Upper lobe of left lung (tissue), 6 donors: ENCODE data around the gene AMACR. TPM values are rescaled to one million over a fixed set of nuclear protein-coding genes. Genes with fewer than 3 reads are reported as not detected.

Source experiments
- ATAC-seq, 2 donors: fragments of 200-7000 bp; cut with Tn5 transposase; one replicate each; pipeline ENCODE4 v1.9.1; 2022; ENCODE audit warnings: mild to moderate bottlenecking in 2 of 2, moderate library complexity in 2 of 2; ENCODE audit not compliant: low FRiP score in 2 of 2
- DNase-seq, 2 donors: peaks; one replicate each; pipeline ENCODE4 v3.0.0-alpha.2; 2019 to 2020
- H3K27ac ChIP-seq, 4 donors: fragments of 200-600 bp; sonication (generic); one replicate each; pipeline ENCODE4 v1.5.1; 2016 to 2019
- H3K27me3 ChIP-seq, 4 donors: fragments of 200-600 bp; sonication (generic); one replicate each; pipeline ENCODE4 v1.5.1; 2017 to 2019
- H3K36me3 ChIP-seq, 4 donors: fragments of 200-600 bp; sonication (generic); one replicate each; pipeline ENCODE4 v1.5.1; 2016 to 2019
- H3K4me1 ChIP-seq, 4 donors: fragments of 200-600 bp; sonication (generic); one replicate each; pipeline ENCODE4 v1.5.1; 2018 to 2019
- H3K4me3 ChIP-seq, 4 donors: fragments of 200-600 bp; sonication (generic); one replicate each; pipeline ENCODE4 v1.5.1; 2017 to 2019; ENCODE audit warnings: mild to moderate bottlenecking in 2 of 4, moderate library complexity in 1 of 4
- H3K9me3 ChIP-seq, 4 donors: fragments of 200-600 bp; sonication (generic); one replicate each; pipeline ENCODE4 v1.5.1; 2018 to 2019
- EP300 ChIP-seq, 4 donors: sonication (generic); formaldehyde crosslinking; IDR thresholded peaks; one replicate each; pipeline ENCODE4 v1.5.1; 2017; ENCODE audit warnings: antibody characterized with exemption in 4 of 4, control low read depth in 2 of 4
- POLR2A ChIP-seq, 4 donors: fragments of 450-650 bp; IDR thresholded peaks; one replicate each; pipeline ENCODE4 v1.5.1; 2016 to 2017; ENCODE audit warnings: antibody characterized with exemption in 4 of 4, mild to moderate bottlenecking in 2 of 4
- POLR2AphosphoS5 ChIP-seq, 2 donors: sonication (generic); formaldehyde crosslinking; IDR thresholded peaks; one replicate each; pipeline ENCODE4 v1.5.1; 2017; ENCODE audit warnings: antibody characterized with exemption in 2 of 2
- WGBS, 2 donors: methylation state at CpG; one replicate each; pipeline ENCODE4 v1.1.5; 2017 to 2018; 5-methylcytosine and 5-hydroxymethylcytosine counted together
- total RNA-seq, 6 donors: library from RNA; depleted of rRNA in 4 of 6; stranded (reverse); fragments of >200 nt in 4 of 6; gene quantifications; one replicate each; pipeline versions ENCODE4 v1.1.0 to v1.2.1, GENCODE V29; 2016 to 2021
- TF ChIP-seq, protein P1 (sequence below), 6 experiments: fragments of 450-650 bp in 4 of 6; fragments of 200-600 bp in 2 of 6; sonication (generic) in 2 of 6; IDR thresholded peaks; one replicate each; pipeline ENCODE4 v1.5.1; 2016 to 2019; ENCODE audit warnings: antibody characterized with exemption in 6 of 6
- donor health status: DM: no; HTN: no; CAD: no; lungs with moderate emphysema.
- donor health status: DM: no; HTN: yes; CAD: no; lungs with severe emphysema.

The AMACR gene
- total RNA-seq, 6 donors from 2014 or later = 7.3 to 18.7 (median 11.6) TPM

DNA sequence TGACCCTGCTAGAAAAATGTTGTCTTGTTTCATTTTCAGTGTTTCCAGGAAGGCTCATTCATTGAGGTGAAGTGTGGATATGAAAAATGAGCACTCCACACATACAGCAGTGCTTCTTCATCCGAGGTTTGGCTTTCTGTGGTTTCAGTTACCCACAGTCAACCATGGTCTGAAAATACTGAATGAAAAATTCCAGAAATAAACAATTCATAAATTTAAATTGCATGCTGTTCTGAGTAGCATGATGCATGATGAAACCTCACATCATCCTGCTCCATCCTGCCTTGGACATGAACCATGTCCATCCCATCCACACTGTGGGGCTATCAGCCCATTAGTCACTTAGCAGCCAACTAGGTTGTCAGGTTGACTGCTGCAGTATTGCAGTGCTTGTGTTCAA lies 13.0 kb downstream of the AMACR start:
- whole genome bisulfite sequencing, 2 donors = 44 to 71% methylated on average over 1 of the region's 1 CpG
- Histone ChIP-seq H3K36me3 (peaks cover 0 to 18% (median 1%) of the 10 kb centered on the region in 4 donors), H3K4me3 (no peak overlapping the region), H3K9me3 (no peaks in the 10 kb centered on the region), H3K4me1 (peaks cover 0 to 4% (median 2%) of the 10 kb centered on the region in 4 donors), H3K27ac (no peak overlapping the region), H3K27me3 (no peaks in the 10 kb centered on the region)
- ATAC-seq (peak in 1 of 2 donors; percentile 31), DNase-seq (no peak)
- TF ChIP-seq, protein P1, sequence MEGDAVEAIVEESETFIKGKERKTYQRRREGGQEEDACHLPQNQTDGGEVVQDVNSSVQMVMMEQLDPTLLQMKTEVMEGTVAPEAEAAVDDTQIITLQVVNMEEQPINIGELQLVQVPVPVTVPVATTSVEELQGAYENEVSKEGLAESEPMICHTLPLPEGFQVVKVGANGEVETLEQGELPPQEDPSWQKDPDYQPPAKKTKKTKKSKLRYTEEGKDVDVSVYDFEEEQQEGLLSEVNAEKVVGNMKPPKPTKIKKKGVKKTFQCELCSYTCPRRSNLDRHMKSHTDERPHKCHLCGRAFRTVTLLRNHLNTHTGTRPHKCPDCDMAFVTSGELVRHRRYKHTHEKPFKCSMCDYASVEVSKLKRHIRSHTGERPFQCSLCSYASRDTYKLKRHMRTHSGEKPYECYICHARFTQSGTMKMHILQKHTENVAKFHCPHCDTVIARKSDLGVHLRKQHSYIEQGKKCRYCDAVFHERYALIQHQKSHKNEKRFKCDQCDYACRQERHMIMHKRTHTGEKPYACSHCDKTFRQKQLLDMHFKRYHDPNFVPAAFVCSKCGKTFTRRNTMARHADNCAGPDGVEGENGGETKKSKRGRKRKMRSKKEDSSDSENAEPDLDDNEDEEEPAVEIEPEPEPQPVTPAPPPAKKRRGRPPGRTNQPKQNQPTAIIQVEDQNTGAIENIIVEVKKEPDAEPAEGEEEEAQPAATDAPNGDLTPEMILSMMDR (IDR thresholded peaks at IDR 0.05) = no peak
- TF ChIP-seq POLR2A (IDR thresholded peaks at IDR 0.05) (no peak), EP300 (IDR thresholded peaks at IDR 0.05) (no peak), POLR2AphosphoS5 (IDR thresholded peaks at IDR 0.05) (no peak)

DNA sequence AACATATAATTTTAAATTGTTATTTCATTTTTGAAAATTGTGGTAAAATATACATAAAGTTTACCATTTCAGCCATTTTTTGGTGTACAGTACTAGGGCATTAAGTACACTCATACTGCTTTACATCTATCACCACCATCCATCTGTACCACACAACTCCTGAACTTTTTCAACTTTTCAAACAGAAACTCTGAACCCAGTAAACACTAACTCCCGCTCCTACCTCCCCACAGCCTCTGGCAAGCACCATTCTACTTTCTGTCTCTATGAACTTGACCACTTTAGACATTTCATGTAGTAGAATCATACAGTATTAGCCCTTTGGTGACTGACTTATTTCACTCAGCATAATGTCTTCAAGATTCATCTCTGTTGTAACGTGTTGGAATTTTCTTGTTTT lies 15.0 kb downstream of the AMACR start:
- DNase-seq (no peak), ATAC-seq (no peak)
- Histone ChIP-seq H3K4me3 (no peak overlapping the region), H3K27ac (no peak overlapping the region), H3K9me3 (no peaks in the 10 kb centered on the region), H3K36me3 (peaks cover 8 to 31% (median 13%) of the 10 kb centered on the region in 4 donors), H3K4me1 (peaks cover 0 to 4% (median 2%) of the 10 kb centered on the region in 4 donors), H3K27me3 (no peaks in the 10 kb centered on the region)
- TF ChIP-seq POLR2A (IDR thresholded peaks at IDR 0.05) (no peak), EP300 (IDR thresholded peaks at IDR 0.05) (no peak), POLR2AphosphoS5 (IDR thresholded peaks at IDR 0.05) (no peak)
- TF ChIP-seq, protein P1 (IDR thresholded peaks at IDR 0.05) = no peak
- 89 to 95% methylated on average over 2 of the region's 2 CpGs for WGBS, 2 donors

- no peak overlapping the region for H3K27ac ChIP-seq
- H3K4me3 ChIP-seq = no peak overlapping the region
- WGBS, 2 donors = 93 to 97% methylated on average over 6 of the region's 6 CpGs
- H3K9me3 ChIP-seq = no peaks in the 10 kb centered on the region
- peaks cover 0 to 6% (median 3%) of the 10 kb centered on the region in 4 donors for H3K4me1 ChIP-seq
- ATAC-seq (no peak), DNase-seq (no peak)
- no peaks in the 10 kb centered on the region for H3K27me3 ChIP-seq
- peaks cover 14 to 30% (median 19%) of the 10 kb centered on the region in 4 donors for H3K36me3 ChIP-seq
- TF ChIP-seq EP300 (IDR thresholded peaks at IDR 0.05) (no peak), POLR2A (IDR thresholded peaks at IDR 0.05) (no peak), POLR2AphosphoS5 (IDR thresholded peaks at IDR 0.05) (no peak)
- TF ChIP-seq, protein P1 (IDR thresholded peaks at IDR 0.05) = no peak
Measured at GRCh38 chr5:33985447-33985846, 22.4 kb downstream of the AMACR start.

- Histone ChIP-seq H3K9me3 (no peaks in the 10 kb centered on the region), H3K36me3 (peaks cover 14 to 30% (median 19%) of the 10 kb centered on the region in 4 donors), H3K4me3 (no peak within 1 kb of the TSS), H3K27ac (no peak within 1 kb of the TSS), H3K4me1 (peaks cover 0 to 6% (median 3%) of the 10 kb centered on the region in 4 donors), H3K27me3 (no peaks in the 10 kb centered on the region)
- ATAC-seq = no peak
- 78 to 81% methylated on average over 7 of the region's 7 CpGs for WGBS, 2 donors
- TF ChIP-seq, protein P1 (IDR thresholded peaks at IDR 0.05) = no peak
- no peak for TF ChIP-seq EP300 (IDR thresholded peaks at IDR 0.05)
- no peak for TF ChIP-seq POLR2A (IDR thresholded peaks at IDR 0.05)
- TF ChIP-seq POLR2AphosphoS5 (IDR thresholded peaks at IDR 0.05) = no peak
- DNase-seq = no peak
Measured at GRCh38 chr5:33984671-33985124, 23.2 kb downstream of the AMACR start, which contains the start of gene SLC45A2. Gene SLC45A2 (minus strand): TSS chr5:33984693. CDS start chr5:33984583, 110 bp downstream.

DNA sequence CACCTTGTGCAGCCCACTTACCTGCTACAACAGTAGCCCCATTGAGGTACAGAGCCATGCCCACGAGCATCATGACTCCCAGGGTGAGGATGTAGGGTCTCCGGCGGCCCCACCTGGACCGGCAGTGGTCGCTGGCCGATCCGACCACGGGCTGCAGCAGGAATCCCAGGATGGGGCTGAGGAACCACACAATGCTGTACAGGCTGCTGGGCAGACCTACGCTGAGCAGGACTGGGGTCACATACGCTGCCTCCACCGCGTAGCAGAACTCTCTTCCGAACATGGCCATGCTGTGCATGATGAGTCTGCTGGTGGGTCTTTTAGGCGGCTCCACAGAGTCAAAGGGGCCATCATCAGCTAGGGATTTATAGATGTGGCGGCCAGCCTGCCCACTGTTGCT lies 23.7 kb downstream of the AMACR start:
- WGBS, 2 donors = 98% methylated on average over 15 of the region's 15 CpGs; no CpG with 5 or more reads in 1 of the 2 donors
- peaks cover 14 to 27% (median 18%) of the 10 kb centered on the region in 4 donors for H3K36me3 ChIP-seq
- DNase-seq (peak in 1 of 2 donors; percentile 52), ATAC-seq (peak in 1 of 2 donors; percentile 56)
- no peaks in the 10 kb centered on the region for H3K9me3 ChIP-seq
- no peak overlapping the region for H3K4me3 ChIP-seq
- H3K27me3 ChIP-seq = no peaks in the 10 kb centered on the region
- peaks cover 0 to 6% (median 3%) of the 10 kb centered on the region in 4 donors for H3K4me1 ChIP-seq
- H3K27ac ChIP-seq = no peak overlapping the region
- TF ChIP-seq POLR2AphosphoS5 (IDR thresholded peaks at IDR 0.05) = no peak
- TF ChIP-seq EP300 (IDR thresholded peaks at IDR 0.05) = no peak
- TF ChIP-seq POLR2A (IDR thresholded peaks at IDR 0.05) = no peak
- TF ChIP-seq, protein P1 (IDR thresholded peaks at IDR 0.05) = no peak
